Endothelial cell (in vitro differentiated cells): Measurements from ENCODE around the gene INF2. TPM values are rescaled to one million over a fixed set of nuclear protein-coding genes. Genes with fewer than 3 reads are reported as not detected.

Source experiments
- DNase-seq: peaks from one replicate; pipeline ENCODE4 v3.0.0; 2021; ENCODE audit warnings: low spot score
- H3K27ac Mint-ChIP-seq: one replicate; pipeline ENCODE4 v1.8.0; 2021; ENCODE audit warnings: mixed read lengths, inconsistent platforms; ENCODE audit not compliant: unreplicated experiment
- H3K27me3 Mint-ChIP-seq: one replicate; pipeline ENCODE4 v1.8.0; 2021; ENCODE audit warnings: mild to moderate bottlenecking, moderate library complexity, mixed read lengths, inconsistent platforms; ENCODE audit not compliant: unreplicated experiment
- H3K36me3 Mint-ChIP-seq: one replicate; pipeline ENCODE4 v1.8.0; 2021; ENCODE audit warnings: mild to moderate bottlenecking, low read depth, mixed read lengths, inconsistent platforms; ENCODE audit not compliant: unreplicated experiment
- H3K4me1 Mint-ChIP-seq: one replicate; pipeline ENCODE4 v1.8.0; 2021; ENCODE audit warnings: mild to moderate bottlenecking, mixed read lengths, inconsistent platforms; ENCODE audit not compliant: unreplicated experiment
- H3K4me3 Mint-ChIP-seq: one replicate; pipeline ENCODE4 v1.8.0; 2021; ENCODE audit warnings: mild to moderate bottlenecking, mixed read lengths, inconsistent platforms; ENCODE audit not compliant: unreplicated experiment
- H3K9me3 Mint-ChIP-seq: one replicate; pipeline ENCODE4 v1.8.0; 2021; ENCODE audit warnings: mixed read lengths, inconsistent platforms; ENCODE audit not compliant: unreplicated experiment
- total RNA-seq: library from RNA; stranded (reverse); fragmentation: NEBNext Ultra II Directional; extraction: Animal tissue kit (Norgen Biotek cat#: 25700); gene quantifications from one replicate; pipeline ENCODE4 v1.2.1, GENCODE V29; 2021; ENCODE audit not compliant: unreplicated experiment
- TF ChIP-seq, protein P1 (sequence below): fragments of 200-600 bp; sonication (generic); IDR thresholded peaks from one replicate; pipeline ENCODE4 v1.5.0; 2021; ENCODE audit warnings: antibody characterized with exemption; ENCODE audit not compliant: unreplicated experiment

Gene INF2
- total RNA-seq, 1 donor from 2014 or later = 97.2 TPM

DNA sequence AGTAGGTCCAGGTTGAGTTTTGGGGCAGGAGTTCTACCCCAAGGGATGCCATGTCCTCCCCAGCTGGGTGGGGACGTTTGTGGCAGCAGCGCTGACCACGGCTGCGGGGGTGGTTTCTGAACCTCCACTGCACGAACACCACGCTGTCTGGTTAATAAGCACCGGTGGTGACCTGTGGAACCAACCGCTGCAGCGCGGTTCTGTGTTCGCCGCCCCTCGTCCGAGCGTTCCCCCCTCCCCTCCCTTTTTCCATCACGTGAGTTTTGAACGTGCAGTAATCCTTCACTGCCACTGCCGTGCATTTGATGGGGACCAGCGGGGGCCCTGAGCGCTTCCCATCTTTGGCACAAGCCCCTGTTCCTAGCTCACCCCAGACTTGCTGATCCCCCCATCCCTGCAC lies 28.2 kb downstream of the INF2 start:
- H3K27me3 Mint-ChIP-seq = peaks cover 18% of the 10 kb centered on the region
- no peak for DNase-seq
- no peak overlapping the region for H3K27ac Mint-ChIP-seq
- peak overlapping the region; percentile 49 for H3K4me3 Mint-ChIP-seq
- H3K36me3 Mint-ChIP-seq = peaks cover 23% of the 10 kb centered on the region
- no peaks in the 10 kb centered on the region for H3K9me3 Mint-ChIP-seq
- peaks cover 2% of the 10 kb centered on the region for H3K4me1 Mint-ChIP-seq
- TF ChIP-seq, protein P1, sequence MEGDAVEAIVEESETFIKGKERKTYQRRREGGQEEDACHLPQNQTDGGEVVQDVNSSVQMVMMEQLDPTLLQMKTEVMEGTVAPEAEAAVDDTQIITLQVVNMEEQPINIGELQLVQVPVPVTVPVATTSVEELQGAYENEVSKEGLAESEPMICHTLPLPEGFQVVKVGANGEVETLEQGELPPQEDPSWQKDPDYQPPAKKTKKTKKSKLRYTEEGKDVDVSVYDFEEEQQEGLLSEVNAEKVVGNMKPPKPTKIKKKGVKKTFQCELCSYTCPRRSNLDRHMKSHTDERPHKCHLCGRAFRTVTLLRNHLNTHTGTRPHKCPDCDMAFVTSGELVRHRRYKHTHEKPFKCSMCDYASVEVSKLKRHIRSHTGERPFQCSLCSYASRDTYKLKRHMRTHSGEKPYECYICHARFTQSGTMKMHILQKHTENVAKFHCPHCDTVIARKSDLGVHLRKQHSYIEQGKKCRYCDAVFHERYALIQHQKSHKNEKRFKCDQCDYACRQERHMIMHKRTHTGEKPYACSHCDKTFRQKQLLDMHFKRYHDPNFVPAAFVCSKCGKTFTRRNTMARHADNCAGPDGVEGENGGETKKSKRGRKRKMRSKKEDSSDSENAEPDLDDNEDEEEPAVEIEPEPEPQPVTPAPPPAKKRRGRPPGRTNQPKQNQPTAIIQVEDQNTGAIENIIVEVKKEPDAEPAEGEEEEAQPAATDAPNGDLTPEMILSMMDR = no peak

DNA sequence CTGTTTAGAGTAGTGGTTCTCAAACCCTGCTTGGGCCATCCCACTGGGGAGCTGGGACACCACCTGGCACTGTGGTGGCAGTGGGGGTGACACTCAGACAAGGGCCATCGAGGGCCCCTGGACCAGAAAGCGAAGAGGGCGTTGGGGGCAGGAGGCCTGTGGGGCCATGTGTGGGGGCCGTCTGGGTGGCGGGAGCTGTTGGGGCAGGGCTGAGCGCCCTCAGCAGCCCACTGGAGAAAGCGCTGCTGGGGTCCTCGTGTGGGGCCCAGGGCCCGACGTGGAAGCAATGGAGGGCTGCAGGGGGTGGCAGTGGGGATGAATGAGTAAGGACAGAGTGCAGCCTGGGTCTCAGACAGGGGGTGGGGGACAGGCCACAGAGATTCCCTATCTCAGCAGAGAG lies 28.7 kb downstream of the INF2 start:
- Mint-ChIP-seq H3K4me3 (no peak overlapping the region), H3K4me1 (peaks cover 2% of the 10 kb centered on the region), H3K9me3 (no peaks in the 10 kb centered on the region), H3K36me3 (peaks cover 23% of the 10 kb centered on the region), H3K27ac (no peak overlapping the region), H3K27me3 (peaks cover 18% of the 10 kb centered on the region)
- TF ChIP-seq, protein P1 = no peak
- no peak for DNase-seq

GRCh38 chr14:104718871-104719270 lies 29.5 kb downstream of the INF2 start:
- Mint-ChIP-seq H3K27me3 (peaks cover 18% of the 10 kb centered on the region), H3K4me1 (peaks cover 2% of the 10 kb centered on the region), H3K4me3 (no peak overlapping the region), H3K36me3 (peaks cover 23% of the 10 kb centered on the region), H3K27ac (no peak overlapping the region), H3K9me3 (no peaks in the 10 kb centered on the region)
- TF ChIP-seq, protein P1 = no peak
- DNase-seq = no peak

DNA sequence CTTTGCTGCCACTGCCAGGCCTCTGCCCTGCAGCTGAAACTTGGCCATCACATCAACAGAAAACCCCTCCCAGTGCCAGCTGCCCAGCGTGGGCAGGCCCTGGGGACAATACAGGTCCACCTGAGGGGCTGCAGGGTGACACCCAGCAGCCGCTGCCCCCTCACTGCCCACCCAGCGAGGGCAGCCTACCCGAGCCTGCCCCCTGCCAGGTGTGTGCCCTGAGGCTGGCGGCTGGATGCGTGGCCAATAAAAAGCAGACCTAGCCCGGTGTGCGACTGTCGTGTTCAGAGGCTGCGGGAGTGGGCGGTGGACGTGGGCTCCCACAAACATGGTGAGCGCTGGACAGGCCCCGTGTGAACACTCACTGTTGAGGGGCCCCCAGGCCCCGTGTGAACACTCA lies 29.9 kb downstream of the INF2 start:
- Mint-ChIP-seq H3K4me3 (no peak overlapping the region), H3K27me3 (peaks cover 18% of the 10 kb centered on the region), H3K36me3 (peaks cover 23% of the 10 kb centered on the region), H3K27ac (no peak overlapping the region), H3K4me1 (peaks cover 2% of the 10 kb centered on the region), H3K9me3 (no peaks in the 10 kb centered on the region)
- TF ChIP-seq, protein P1 = no peak
- no peak for DNase-seq

DNA sequence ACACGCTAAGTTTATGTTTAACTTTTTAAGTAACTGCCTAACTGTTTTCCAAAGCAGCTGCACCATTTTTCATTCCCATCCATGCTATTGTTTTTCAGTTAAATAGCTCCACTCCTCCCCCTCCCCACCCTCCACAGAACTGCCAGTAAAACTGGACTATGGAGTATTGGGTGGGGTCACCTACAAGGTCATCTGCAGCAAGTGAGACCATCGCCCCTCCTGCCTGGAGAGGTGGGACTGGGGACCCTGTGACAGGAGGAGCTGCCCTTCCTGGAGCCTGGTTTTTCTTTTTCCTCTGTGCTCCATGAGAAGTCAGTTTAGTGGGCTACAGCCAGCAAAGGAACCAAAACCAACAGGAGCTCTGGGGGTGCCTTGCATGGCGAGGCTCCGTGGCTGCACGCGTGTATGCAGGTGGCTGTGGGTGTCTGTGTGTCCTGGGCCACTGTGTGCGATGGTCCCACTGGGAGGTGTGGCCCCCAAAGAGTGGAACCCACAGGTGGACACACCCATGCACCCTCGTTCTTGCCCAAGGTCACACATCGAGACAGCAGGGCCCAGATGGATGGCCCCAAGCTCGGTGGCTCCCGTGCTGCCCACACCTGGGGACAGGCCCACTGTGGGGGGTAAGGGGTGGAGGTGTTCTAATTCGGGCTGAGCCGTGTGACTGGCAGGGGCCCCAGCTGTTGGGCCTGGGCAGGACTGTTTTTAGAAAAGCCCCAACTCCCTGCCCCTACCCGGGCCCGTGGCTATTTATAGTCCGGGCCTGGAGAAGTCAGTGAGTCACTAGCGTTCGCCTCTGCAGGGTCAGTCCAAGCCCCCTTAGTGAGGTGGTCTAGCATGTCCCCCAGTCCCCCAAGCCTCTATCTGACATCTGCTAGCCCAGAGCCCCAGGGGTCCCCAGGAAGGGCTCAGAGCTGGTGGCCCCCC lies 32.4 kb downstream of the INF2 start:
- peaks cover 22% of the 10 kb centered on the region for H3K36me3 Mint-ChIP-seq
- no peak overlapping the region for H3K27ac Mint-ChIP-seq
- H3K4me1 Mint-ChIP-seq = peaks cover 2% of the 10 kb centered on the region
- TF ChIP-seq, protein P1 = no peak
- peak overlapping the region; percentile 25 for H3K4me3 Mint-ChIP-seq
- no peak for DNase-seq
- H3K9me3 Mint-ChIP-seq = no peaks in the 10 kb centered on the region
- peaks cover 18% of the 10 kb centered on the region for H3K27me3 Mint-ChIP-seq
